Measurements from ENCODE around the gene SULF2.

The SULF2 gene

GRCh38 chr20:47678536-47678935 lies 106.7 kb downstream of the SULF2 start:
- DNase-seq = no peak

- DNase-seq = peak; percentile 44
Observed at GRCh38 chr20:47677635-47678453, 107.4 kb downstream of the SULF2 start.

GRCh38 chr20:47676912-47677634 lies 108.2 kb downstream of the SULF2 start:
- DNase-seq = no peak

GRCh38 chr20:47676219-47676721 lies 109.0 kb downstream of the SULF2 start:
- DNase-seq = no peak

- no peak for DNase-seq
Observed at GRCh38 chr20:47675190-47676142, 109.8 kb downstream of the SULF2 start.

- no peak for DNase-seq
Observed at GRCh38 chr20:47674686-47675085, 110.6 kb downstream of the SULF2 start.

GRCh38 chr20:47674145-47674544 lies 111.1 kb downstream of the SULF2 start:
- no peak for DNase-seq

GRCh38 chr20:47673671-47673955 lies 111.7 kb downstream of the SULF2 start:
- no peak for DNase-seq

- no peak for DNase-seq
Observed at GRCh38 chr20:47672886-47673670, 112.2 kb downstream of the SULF2 start.

GRCh38 chr20:47672166-47672565 lies 113.1 kb downstream of the SULF2 start:
- no peak for DNase-seq

- DNase-seq = no peak
Observed at GRCh38 chr20:47670913-47671312, 114.4 kb downstream of the SULF2 start.

- DNase-seq = no peak
Observed at GRCh38 chr20:47669927-47670890, 115.1 kb downstream of the SULF2 start.

GRCh38 chr20:47669489-47669888 lies 115.8 kb downstream of the SULF2 start:
- DNase-seq = no peak

- DNase-seq = no peak
Observed at GRCh38 chr20:47669152-47669425, 116.2 kb downstream of the SULF2 start.

GRCh38 chr20:47668313-47669151 lies 116.7 kb downstream of the SULF2 start:
- no peak for DNase-seq

GRCh38 chr20:47667531-47668312 lies 117.6 kb downstream of the SULF2 start:
- DNase-seq = no peak

- DNase-seq = no peak
Observed at GRCh38 chr20:47667086-47667485, 118.2 kb downstream of the SULF2 start.

- no peak for DNase-seq
Observed at GRCh38 chr20:47666304-47666703, 119.0 kb downstream of the SULF2 start.

GRCh38 chr20:47665221-47665991 lies 119.9 kb downstream of the SULF2 start:
- no peak for DNase-seq
